Measurements from ENCODE around the gene RAP1GDS1. TPM values are rescaled to one million over a fixed set of nuclear protein-coding genes. Genes with fewer than 3 reads are reported as not detected.
"Not testable (repeated sequence)": the region's sequence is repeated elsewhere in the genome, so short reads cannot be mapped to it uniquely, and the experiment has no call there.

The RAP1GDS1 gene
- total RNA-seq, 2 donors from 2014 or later, result 16.7 to 34.6 TPM

GRCh38 chr4:98399915-98400314 is 138.7 kb downstream of the RAP1GDS1 start:
- H3K4me1 ChIP-seq (ENCODE audit: control insufficient read depth in 1 of 2, low read depth in 2 of 2), result no peaks in the 10 kb centered on the region
- ATAC-seq (ENCODE audit: insufficient number of reproducible peaks, low FRiP score, low read depth), result no peak
- DNase-seq (ENCODE audit: low spot score), result no peak
- H3K9me3 ChIP-seq, result no peaks in the 10 kb centered on the region
- H3K36me3 ChIP-seq, result no peaks in the 10 kb centered on the region
- H3K27ac ChIP-seq, result no peak overlapping the region
- H3K27me3 ChIP-seq (replicated peaks; ENCODE audit: insufficient read depth), result no peaks in the 10 kb centered on the region
- no peak for TF ChIP-seq CTCF (IDR thresholded peaks at IDR 0.05)
- no peak overlapping the region for H3K4me3 ChIP-seq

- TF ChIP-seq CTCF (IDR thresholded peaks at IDR 0.05), result no peak
- Histone ChIP-seq H3K4me1 (ENCODE audit: control insufficient read depth in 1 of 2, low read depth in 2 of 2) (no peaks in the 10 kb centered on the region), H3K36me3 (no peaks in the 10 kb centered on the region), H3K27me3 (replicated peaks; ENCODE audit: insufficient read depth) (no peaks in the 10 kb centered on the region), H3K4me3 (no peak overlapping the region), H3K27ac (no peak overlapping the region), H3K9me3 (no peaks in the 10 kb centered on the region)
- DNase-seq (ENCODE audit: low spot score) (no peak), ATAC-seq (ENCODE audit: insufficient number of reproducible peaks, low FRiP score, low read depth) (no peak)
Observed at GRCh38 chr4:98406819-98407218, 145.6 kb downstream of the RAP1GDS1 start.

GRCh38 chr4:98411731-98412130 is 150.5 kb downstream of the RAP1GDS1 start:
- Histone ChIP-seq H3K4me3 (no peak overlapping the region), H3K36me3 (no peaks in the 10 kb centered on the region), H3K4me1 (ENCODE audit: control insufficient read depth in 1 of 2, low read depth in 2 of 2) (no peaks in the 10 kb centered on the region), H3K9me3 (peaks cover 4% of the 10 kb centered on the region), H3K27ac (no peak overlapping the region), H3K27me3 (replicated peaks; ENCODE audit: insufficient read depth) (no peaks in the 10 kb centered on the region)
- no peak for TF ChIP-seq CTCF (IDR thresholded peaks at IDR 0.05)
- DNase-seq (ENCODE audit: low spot score) (no peak), ATAC-seq (ENCODE audit: insufficient number of reproducible peaks, low FRiP score, low read depth) (no peak)

GRCh38 chr4:98416844-98417243 is 155.7 kb downstream of the RAP1GDS1 start:
- no peak overlapping the region for H3K27ac ChIP-seq
- no peak for TF ChIP-seq CTCF (IDR thresholded peaks at IDR 0.05)
- H3K27me3 ChIP-seq (replicated peaks; ENCODE audit: insufficient read depth), result no peaks in the 10 kb centered on the region
- no peak for ATAC-seq (ENCODE audit: insufficient number of reproducible peaks, low FRiP score, low read depth)
- no peaks in the 10 kb centered on the region for H3K4me1 ChIP-seq (ENCODE audit: control insufficient read depth in 1 of 2, low read depth in 2 of 2)
- H3K4me3 ChIP-seq, result no peak overlapping the region
- H3K9me3 ChIP-seq, result peaks cover 4% of the 10 kb centered on the region
- DNase-seq (ENCODE audit: low spot score), result no peak
- no peaks in the 10 kb centered on the region for H3K36me3 ChIP-seq

- ATAC-seq (ENCODE audit: insufficient number of reproducible peaks, low FRiP score, low read depth); H3K27ac ChIP-seq; H3K27me3 ChIP-seq (replicated peaks; ENCODE audit: insufficient read depth); H3K36me3 ChIP-seq; DNase-seq (ENCODE audit: low spot score); H3K4me3 ChIP-seq; H3K4me1 ChIP-seq (ENCODE audit: control insufficient read depth in 1 of 2, low read depth in 2 of 2); H3K9me3 ChIP-seq: not testable (repeated sequence)
Observed at GRCh38 chr4:98420151-98420550, 159.0 kb downstream of the RAP1GDS1 start.

- no peak overlapping the region for H3K4me3 ChIP-seq
- no peak for DNase-seq (ENCODE audit: low spot score)
Observed at GRCh38 chr4:98421111-98421510, 159.9 kb downstream of the RAP1GDS1 start.

More at GRCh38 chr4:98421111-98421510, 159.9 kb downstream of the RAP1GDS1 start:
- H3K27ac ChIP-seq, result no peak overlapping the region
- H3K27me3 ChIP-seq (replicated peaks; ENCODE audit: insufficient read depth), result no peaks in the 10 kb centered on the region
- ATAC-seq (ENCODE audit: insufficient number of reproducible peaks, low FRiP score, low read depth), result no peak
- no peaks in the 10 kb centered on the region for H3K4me1 ChIP-seq (ENCODE audit: control insufficient read depth in 1 of 2, low read depth in 2 of 2)
- no peaks in the 10 kb centered on the region for H3K36me3 ChIP-seq
- no peak for TF ChIP-seq CTCF (IDR thresholded peaks at IDR 0.05)
- H3K9me3 ChIP-seq, result no peaks in the 10 kb centered on the region

Data from thoracic aorta (tissue), 2 donors.